ENCODE results near the gene TMEM205.
"Not testable (repeated sequence)": the region's sequence is repeated elsewhere in the genome, so short reads cannot be mapped to it uniquely, and the experiment has no call there.

DNA sequence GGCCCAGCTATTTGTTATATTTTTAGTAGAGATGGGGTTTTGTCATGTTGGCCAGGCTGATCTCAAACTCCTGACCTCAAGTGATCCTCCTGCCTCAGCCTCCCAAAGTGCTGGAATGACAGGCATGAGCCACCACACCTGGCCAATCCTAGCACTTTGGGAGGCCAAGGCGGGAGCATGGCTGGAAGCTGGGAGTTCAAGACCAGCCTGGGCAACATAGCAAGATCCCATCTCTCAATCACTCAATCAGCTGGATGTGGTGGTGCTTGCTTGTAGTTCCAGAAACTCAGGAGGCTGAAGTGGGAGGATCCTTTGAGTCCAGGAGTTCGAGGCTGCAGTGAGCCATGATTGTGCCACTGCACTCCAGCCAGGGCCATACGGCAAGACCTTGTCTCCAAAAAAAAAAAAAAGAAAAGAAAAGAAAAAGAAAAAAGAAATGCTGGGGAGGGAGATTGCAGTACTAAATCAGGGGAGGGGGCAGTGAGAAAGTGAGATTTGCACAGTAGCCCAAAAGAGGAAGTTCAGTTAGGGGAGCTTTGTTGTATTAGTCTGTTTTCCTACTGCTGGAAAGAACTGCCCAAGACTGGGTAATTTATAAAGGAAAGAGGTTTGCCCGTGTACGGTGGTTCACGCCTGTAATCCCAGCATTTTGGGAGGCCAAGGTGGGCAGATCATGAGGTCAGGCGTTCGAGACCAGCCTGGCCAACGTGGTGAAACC lies 25.6 kb downstream of the TMEM205 start:
- TF ChIP-seq CTCF (conservative IDR thresholded peaks at IDR 0.05; ENCODE audit: low read length); EZH2phosphoT487 (IDR thresholded peaks at IDR 0.05; ENCODE audit: borderline replicate concordance): not testable (repeated sequence)
